Liver (tissue), 2 donors: ENCODE data around the gene PTCRA.

Experiments used
- TF ChIP-seq, protein P1 (sequence below): IDR thresholded peaks from 2 replicates; pipeline ENCODE4 v1.6.1; 2016; ENCODE audit warnings: antibody characterized with exemption, mild to moderate bottlenecking
- TF ChIP-seq, protein P2 (sequence below): fragments of 150-350 bp; IDR thresholded peaks from 2 replicates; pipeline ENCODE4 v1.5.1; 2017; ENCODE audit warnings: improper control_type of control experiment, low read depth, low read length; ENCODE audit not compliant: missing input control
- donor health status: healthy.

DNA sequence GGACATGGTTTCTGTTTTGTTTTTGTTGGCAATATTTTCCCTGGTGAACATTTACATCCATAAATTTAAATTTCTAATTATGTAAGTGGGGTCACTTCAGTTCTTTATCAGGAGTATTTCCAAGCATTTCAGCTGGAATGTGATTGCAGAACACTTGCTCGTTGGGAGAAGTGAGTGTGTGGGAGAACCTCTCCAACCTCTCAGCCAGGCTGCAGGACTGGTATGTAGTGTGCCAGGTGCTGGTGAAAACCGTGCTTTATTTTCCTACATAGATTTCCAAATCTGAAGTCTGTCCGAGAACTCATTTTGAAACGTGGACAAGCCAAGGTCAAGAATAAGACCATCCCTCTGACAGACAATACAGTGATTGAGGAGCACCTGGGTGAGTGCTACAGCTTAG lies 30.2 kb upstream of the PTCRA start:
- TF ChIP-seq, protein P1, sequence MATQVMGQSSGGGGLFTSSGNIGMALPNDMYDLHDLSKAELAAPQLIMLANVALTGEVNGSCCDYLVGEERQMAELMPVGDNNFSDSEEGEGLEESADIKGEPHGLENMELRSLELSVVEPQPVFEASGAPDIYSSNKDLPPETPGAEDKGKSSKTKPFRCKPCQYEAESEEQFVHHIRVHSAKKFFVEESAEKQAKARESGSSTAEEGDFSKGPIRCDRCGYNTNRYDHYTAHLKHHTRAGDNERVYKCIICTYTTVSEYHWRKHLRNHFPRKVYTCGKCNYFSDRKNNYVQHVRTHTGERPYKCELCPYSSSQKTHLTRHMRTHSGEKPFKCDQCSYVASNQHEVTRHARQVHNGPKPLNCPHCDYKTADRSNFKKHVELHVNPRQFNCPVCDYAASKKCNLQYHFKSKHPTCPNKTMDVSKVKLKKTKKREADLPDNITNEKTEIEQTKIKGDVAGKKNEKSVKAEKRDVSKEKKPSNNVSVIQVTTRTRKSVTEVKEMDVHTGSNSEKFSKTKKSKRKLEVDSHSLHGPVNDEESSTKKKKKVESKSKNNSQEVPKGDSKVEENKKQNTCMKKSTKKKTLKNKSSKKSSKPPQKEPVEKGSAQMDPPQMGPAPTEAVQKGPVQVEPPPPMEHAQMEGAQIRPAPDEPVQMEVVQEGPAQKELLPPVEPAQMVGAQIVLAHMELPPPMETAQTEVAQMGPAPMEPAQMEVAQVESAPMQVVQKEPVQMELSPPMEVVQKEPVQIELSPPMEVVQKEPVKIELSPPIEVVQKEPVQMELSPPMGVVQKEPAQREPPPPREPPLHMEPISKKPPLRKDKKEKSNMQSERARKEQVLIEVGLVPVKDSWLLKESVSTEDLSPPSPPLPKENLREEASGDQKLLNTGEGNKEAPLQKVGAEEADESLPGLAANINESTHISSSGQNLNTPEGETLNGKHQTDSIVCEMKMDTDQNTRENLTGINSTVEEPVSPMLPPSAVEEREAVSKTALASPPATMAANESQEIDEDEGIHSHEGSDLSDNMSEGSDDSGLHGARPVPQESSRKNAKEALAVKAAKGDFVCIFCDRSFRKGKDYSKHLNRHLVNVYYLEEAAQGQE = no peak
- TF ChIP-seq, protein P2, sequence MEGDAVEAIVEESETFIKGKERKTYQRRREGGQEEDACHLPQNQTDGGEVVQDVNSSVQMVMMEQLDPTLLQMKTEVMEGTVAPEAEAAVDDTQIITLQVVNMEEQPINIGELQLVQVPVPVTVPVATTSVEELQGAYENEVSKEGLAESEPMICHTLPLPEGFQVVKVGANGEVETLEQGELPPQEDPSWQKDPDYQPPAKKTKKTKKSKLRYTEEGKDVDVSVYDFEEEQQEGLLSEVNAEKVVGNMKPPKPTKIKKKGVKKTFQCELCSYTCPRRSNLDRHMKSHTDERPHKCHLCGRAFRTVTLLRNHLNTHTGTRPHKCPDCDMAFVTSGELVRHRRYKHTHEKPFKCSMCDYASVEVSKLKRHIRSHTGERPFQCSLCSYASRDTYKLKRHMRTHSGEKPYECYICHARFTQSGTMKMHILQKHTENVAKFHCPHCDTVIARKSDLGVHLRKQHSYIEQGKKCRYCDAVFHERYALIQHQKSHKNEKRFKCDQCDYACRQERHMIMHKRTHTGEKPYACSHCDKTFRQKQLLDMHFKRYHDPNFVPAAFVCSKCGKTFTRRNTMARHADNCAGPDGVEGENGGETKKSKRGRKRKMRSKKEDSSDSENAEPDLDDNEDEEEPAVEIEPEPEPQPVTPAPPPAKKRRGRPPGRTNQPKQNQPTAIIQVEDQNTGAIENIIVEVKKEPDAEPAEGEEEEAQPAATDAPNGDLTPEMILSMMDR = no peak
